ENCODE results near the gene PRDM16. TPM values are rescaled to one million over a fixed set of nuclear protein-coding genes. Genes with fewer than 3 reads are reported as not detected.

The PRDM16 gene
- total RNA-seq, 1 experiment from 2014 or later: 0.17 TPM

- Histone ChIP-seq H2BK12ac (ENCODE audit: insufficient read length, low read depth, low read length) (no peak overlapping the region), H4K91ac (ENCODE audit: insufficient read length, low read depth, low read length) (no peak overlapping the region), H3K79me1 (ENCODE audit: insufficient read depth, low read depth, low read length, poor library complexity, severe bottlenecking) (no peaks in the 10 kb centered on the region), H3T11ph (ENCODE audit: low read length) (no peak overlapping the region), H3K14ac (ENCODE audit: insufficient read depth, low read length) (no peak overlapping the region), H3K9ac (ENCODE audit: extremely low read depth, insufficient read length, low read length) (no peak overlapping the region), H4K20me1 (ENCODE audit: control insufficient read depth, insufficient read depth, insufficient read length) (no peaks in the 10 kb centered on the region), H2AFZ (ENCODE audit: low read length) (no peak overlapping the region), H4K5ac (ENCODE audit: insufficient read length, low read depth, low read length) (no peak overlapping the region), H2AK5ac (ENCODE audit: insufficient read length, low read length) (no peak overlapping the region), H2BK20ac (ENCODE audit: low read depth, low read length, poor library complexity, severe bottlenecking) (no peak overlapping the region), H3K56ac (ENCODE audit: insufficient read length, low read depth, low read length) (no peak overlapping the region), H3K18ac (ENCODE audit: insufficient read length, low read depth, low read length) (no peak overlapping the region), H3K23me2 (ENCODE audit: insufficient read length, low read depth, low read length, poor library complexity, severe bottlenecking) (no peaks in the 10 kb centered on the region), H3K23ac (ENCODE audit: insufficient read length, low read depth, low read length) (no peak overlapping the region), H3K9me3 (ENCODE audit: control insufficient read depth, low read depth, low read length) (peaks cover 4% of the 10 kb centered on the region), H3K4me1 (ENCODE audit: insufficient read depth, low read length) (no peaks in the 10 kb centered on the region), H4K8ac (replicated peaks; ENCODE audit: insufficient read length, low read depth, low read length) (no peak overlapping the region), H3K4me2 (ENCODE audit: insufficient read depth, insufficient read length, low read length) (no peak overlapping the region), H2BK120ac (ENCODE audit: low read depth, low read length, poor library complexity, severe bottlenecking) (no peak overlapping the region), H2BK5ac (ENCODE audit: insufficient read length, low read length) (no peak overlapping the region), H3K79me2 (ENCODE audit: insufficient read depth, low read length) (no peaks in the 10 kb centered on the region), H2BK15ac (ENCODE audit: low read depth, low read length) (no peak overlapping the region), H3K27ac (ENCODE audit: insufficient read length, low read depth, low read length) (no peak overlapping the region), H3K27me3 (ENCODE audit: insufficient read depth, low read length) (no peaks in the 10 kb centered on the region), H3K4ac (ENCODE audit: low read depth, low read length) (no peak overlapping the region)
- Mint-ChIP-seq H3K27ac (no peak overlapping the region), H3K4me1 (no peaks in the 10 kb centered on the region), H3K4me3 (no peak overlapping the region), H3K27me3 (ENCODE audit: low read depth) (no peaks in the 10 kb centered on the region; the same call in 1 of the 2 replicates), H3K9me3 (no peaks in the 10 kb centered on the region), H3K36me3 (ENCODE audit: insufficient read depth in 1 of 3, low read depth in 3 of 3) (no peaks in the 10 kb centered on the region)
- no peak for DNase-seq
- TF ChIP-seq CTCF (conservative IDR thresholded peaks at IDR 0.05): no peak
- WGBS (ENCODE audit: extremely low coverage, insufficient read length, low lambda C conversion rate): no CpG with 5 or more reads among the region's 15 CpGs
Measured at GRCh38 chr1:3179471-3179870, 110.5 kb downstream of the PRDM16 start.

Data from H9 (cell line).